K562 (cell line): ENCODE measurements around the gene ERI2. TPM values are rescaled to one million over a fixed set of nuclear protein-coding genes. Genes with fewer than 3 reads are reported as not detected.
A peak's percentile ranks its signal among the peaks of the same experiment; 100 is the strongest.

Experiments used
- CBFB ChIP-seq: sonication (generic); formaldehyde crosslinking; IDR thresholded peaks from 2 replicates; pipeline ENCODE4 v1.4.0; 2020; ENCODE audit warnings: mild to moderate bottlenecking, missing genetic modification reagents
- HDAC8 ChIP-seq: fragments of 450-650 bp; IDR thresholded peaks from 2 replicates; pipeline ENCODE4 v1.6.1; 2016; ENCODE audit warnings: mild to moderate bottlenecking, missing genetic modification characterization, moderate library complexity, missing compliant biosample characterization
- JUN ChIP-seq, 2 experiments: sonication (generic) in 1 of 2; formaldehyde crosslinking in 1 of 2; IDR thresholded peaks; 2 replicates each; pipeline versions ENCODE4 v1.6.1 to v1.8.0; 2012 to 2022; ENCODE audit warnings: borderline replicate concordance in 2 of 2, mild to moderate bottlenecking in 2 of 2, improper control_type of control experiment in 1 of 2, low read depth in 1 of 2, low read length in 1 of 2, missing genetic modification reagents in 1 of 2
- LCOR ChIP-seq: sonication (generic); formaldehyde crosslinking; IDR thresholded peaks from 2 replicates; pipeline ENCODE4 v1.8.0; 2022; ENCODE audit warnings: mild to moderate bottlenecking, missing genetic modification reagents
- MCM7 ChIP-seq, 2 experiments: fragments of 450-650 bp; IDR thresholded peaks; 2 replicates each; pipeline ENCODE4 v1.6.1; 2016 to 2018
- SIX5 ChIP-seq, 2 experiments: IDR thresholded peaks; 2 replicates each; pipeline ENCODE4 v1.6.1; 2011; ENCODE audit warnings: low read length in 2 of 2, borderline replicate concordance in 1 of 2, low read depth in 1 of 2, mild to moderate bottlenecking in 1 of 2, moderate library complexity in 1 of 2; ENCODE audit not compliant: insufficient read depth in 1 of 2
- SRSF3 ChIP-seq: fragments of 200-400 bp; formaldehyde crosslinking; IDR thresholded peaks from 2 replicates; pipeline ENCODE4 v1.6.1; 2016; ENCODE audit warnings: mild to moderate bottlenecking, low read length, moderate library complexity; ENCODE audit not compliant: insufficient read depth
- TARDBP ChIP-seq: fragments of 450-650 bp; IDR thresholded peaks from 2 replicates; pipeline ENCODE4 v1.6.1; 2016
- TBL1XR1 ChIP-seq, 2 experiments: IDR thresholded peaks; 2 replicates each; pipeline ENCODE4 v1.6.1; 2012; ENCODE audit warnings: improper control_type of control experiment in 2 of 2, low read length in 2 of 2, mild to moderate bottlenecking in 1 of 2
- TBP ChIP-seq: optimal IDR thresholded peaks from 2 replicates; pipeline ENCODE3; 2011; ENCODE audit warnings: low read depth, low read length, improper control_type of control experiment
- ZNF696 ChIP-seq: fragments of 250-450 bp; sonication (Bioruptor Pico); conservative IDR thresholded peaks from 2 replicates; pipeline ENCODE4 v1.4.0; 2020; ENCODE audit warnings: mild to moderate bottlenecking, moderate library complexity
- polyA plus RNA-seq, 8 experiments: library from polyadenylated mRNA; depleted of rRNA in 4 of 8; stranded (reverse) in 5 of 8; unstranded in 3 of 8; fragments of >200 nt; fragmentation: Nextera tagmentation in 2 of 8; fragmentation: Illumina TruSeq in 1 of 8; extraction: Ambion mirVana in 2 of 8; extraction: Trizol in 1 of 8; gene quantifications; 2 replicates each; pipeline versions ENCODE4 v1.2.1 to v1.2.3, GENCODE V29; 2011 to 2014; ENCODE audit warnings: inconsistent platforms in 1 of 8, missing spikeins in 1 of 8
- total RNA-seq, 7 experiments: library from RNA; depleted of rRNA in 6 of 7; stranded (reverse); fragments of >200 nt in 6 of 7; fragmentation: Illumina TruSeq in 2 of 7; extraction: Trizol in 2 of 7; gene quantifications; 2 replicates each; pipeline versions ENCODE4 v1.2.1 to v1.2.3, GENCODE V29; 2011 to 2021; ENCODE audit warnings: low replicate concordance in 1 of 7
- TF ChIP-seq, protein P1 (sequence below), 2 experiments: fragments of 450-650 bp; IDR thresholded peaks; 2 replicates each; pipeline ENCODE4 v1.6.1; 2016; ENCODE audit warnings: mild to moderate bottlenecking in 2 of 2, borderline replicate concordance in 1 of 2, low read depth in 1 of 2, moderate library complexity in 1 of 2
- TF ChIP-seq, protein P2 (sequence below): fragments of 450-650 bp; formaldehyde crosslinking; IDR thresholded peaks from 2 replicates; pipeline ENCODE4 v1.4.0; 2020; ENCODE audit warnings: mild to moderate bottlenecking, mixed read lengths
- TF ChIP-seq, protein P3 (sequence below): fragments of 250-450 bp; sonication (Bioruptor Pico); IDR thresholded peaks from 2 replicates; pipeline ENCODE4 v1.4.0; 2020; ENCODE audit warnings: mild to moderate bottlenecking, moderate library complexity

ERI2 gene
- total and polyA plus RNA-seq, 9 of the 15 experiments (the other 6 are each of a cell fraction or from before 2014, with no cell fraction given) = 23.3 to 57.0 (median 48.1) TPM

DNA sequence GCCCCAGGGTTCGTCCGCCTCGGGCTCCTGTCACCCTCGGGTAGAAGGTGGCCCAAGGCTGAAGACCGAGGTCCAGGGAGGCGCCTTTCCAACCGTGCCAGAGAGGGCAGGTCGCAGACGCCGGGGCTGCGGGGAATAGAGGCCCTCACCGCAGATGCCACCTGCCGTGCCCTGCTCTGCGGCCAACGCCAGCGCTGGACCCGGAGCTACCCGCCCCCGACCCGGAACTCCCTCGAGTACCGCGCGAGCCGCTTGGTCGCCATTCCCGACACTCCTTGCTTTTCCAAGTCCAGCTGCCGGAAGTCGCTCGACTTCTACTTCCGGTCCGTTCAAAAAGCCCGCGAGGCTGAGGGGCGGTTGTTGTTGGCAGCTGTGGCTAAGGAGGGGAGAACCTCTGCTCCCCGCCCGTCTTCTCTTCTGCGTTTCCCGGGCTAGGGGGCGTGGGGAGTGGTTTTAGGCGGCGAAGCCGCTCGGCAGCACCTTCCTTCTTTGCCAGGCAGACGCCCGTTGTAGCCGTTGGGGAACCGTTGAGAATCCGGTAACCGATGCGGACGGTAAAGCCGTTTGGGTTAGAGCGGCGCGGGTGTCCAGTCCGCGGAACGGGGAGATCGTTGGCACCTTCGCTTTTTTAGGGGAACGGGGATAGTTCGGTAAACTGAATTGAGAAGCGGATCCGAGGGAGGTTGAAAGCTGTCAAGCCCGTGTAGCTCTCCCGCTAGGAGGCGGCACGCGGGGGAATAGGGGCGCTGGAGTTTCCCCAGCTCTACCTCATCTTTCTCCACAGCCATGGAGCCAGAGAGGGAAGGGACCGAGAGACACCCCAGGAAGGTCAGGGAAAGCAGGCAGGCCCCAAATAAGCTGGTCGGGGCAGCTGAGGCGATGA, at the start of gene ERI2, which contains the start of gene REXO5 (continued):
- TF ChIP-seq JUN (IDR thresholded peaks at IDR 0.05; ENCODE audit: borderline replicate concordance, low read depth, low read length) (no peak), JUN (CRISPR knock-in tag; IDR thresholded peaks at IDR 0.05; ENCODE audit: borderline replicate concordance) (no peak), TARDBP (no peak), LCOR (CRISPR knock-in tag) (peak; percentile 80; the same call in 1 of the 2 replicates), SIX5 (IDR thresholded peaks at IDR 0.05; ENCODE audit: borderline replicate concordance in 1 of 2, insufficient read depth in 1 of 2, low read depth in 1 of 2, low read length in 2 of 2) (no peak), ZNF696 (CRISPR knock-in tag) (no peak), TBP (peak; percentile 90), SRSF3 (no peak), HDAC8 (no peak; the same call in 1 of the 2 replicates), CBFB (CRISPR knock-in tag) (no peak), MCM7 (IDR thresholded peaks at IDR 0.05) (no peak), TBL1XR1 (IDR thresholded peaks at IDR 0.05; ENCODE audit: low read length in 2 of 2) (no peak; a peak in 1 of 4 replicates)
- TF ChIP-seq, protein P1, sequence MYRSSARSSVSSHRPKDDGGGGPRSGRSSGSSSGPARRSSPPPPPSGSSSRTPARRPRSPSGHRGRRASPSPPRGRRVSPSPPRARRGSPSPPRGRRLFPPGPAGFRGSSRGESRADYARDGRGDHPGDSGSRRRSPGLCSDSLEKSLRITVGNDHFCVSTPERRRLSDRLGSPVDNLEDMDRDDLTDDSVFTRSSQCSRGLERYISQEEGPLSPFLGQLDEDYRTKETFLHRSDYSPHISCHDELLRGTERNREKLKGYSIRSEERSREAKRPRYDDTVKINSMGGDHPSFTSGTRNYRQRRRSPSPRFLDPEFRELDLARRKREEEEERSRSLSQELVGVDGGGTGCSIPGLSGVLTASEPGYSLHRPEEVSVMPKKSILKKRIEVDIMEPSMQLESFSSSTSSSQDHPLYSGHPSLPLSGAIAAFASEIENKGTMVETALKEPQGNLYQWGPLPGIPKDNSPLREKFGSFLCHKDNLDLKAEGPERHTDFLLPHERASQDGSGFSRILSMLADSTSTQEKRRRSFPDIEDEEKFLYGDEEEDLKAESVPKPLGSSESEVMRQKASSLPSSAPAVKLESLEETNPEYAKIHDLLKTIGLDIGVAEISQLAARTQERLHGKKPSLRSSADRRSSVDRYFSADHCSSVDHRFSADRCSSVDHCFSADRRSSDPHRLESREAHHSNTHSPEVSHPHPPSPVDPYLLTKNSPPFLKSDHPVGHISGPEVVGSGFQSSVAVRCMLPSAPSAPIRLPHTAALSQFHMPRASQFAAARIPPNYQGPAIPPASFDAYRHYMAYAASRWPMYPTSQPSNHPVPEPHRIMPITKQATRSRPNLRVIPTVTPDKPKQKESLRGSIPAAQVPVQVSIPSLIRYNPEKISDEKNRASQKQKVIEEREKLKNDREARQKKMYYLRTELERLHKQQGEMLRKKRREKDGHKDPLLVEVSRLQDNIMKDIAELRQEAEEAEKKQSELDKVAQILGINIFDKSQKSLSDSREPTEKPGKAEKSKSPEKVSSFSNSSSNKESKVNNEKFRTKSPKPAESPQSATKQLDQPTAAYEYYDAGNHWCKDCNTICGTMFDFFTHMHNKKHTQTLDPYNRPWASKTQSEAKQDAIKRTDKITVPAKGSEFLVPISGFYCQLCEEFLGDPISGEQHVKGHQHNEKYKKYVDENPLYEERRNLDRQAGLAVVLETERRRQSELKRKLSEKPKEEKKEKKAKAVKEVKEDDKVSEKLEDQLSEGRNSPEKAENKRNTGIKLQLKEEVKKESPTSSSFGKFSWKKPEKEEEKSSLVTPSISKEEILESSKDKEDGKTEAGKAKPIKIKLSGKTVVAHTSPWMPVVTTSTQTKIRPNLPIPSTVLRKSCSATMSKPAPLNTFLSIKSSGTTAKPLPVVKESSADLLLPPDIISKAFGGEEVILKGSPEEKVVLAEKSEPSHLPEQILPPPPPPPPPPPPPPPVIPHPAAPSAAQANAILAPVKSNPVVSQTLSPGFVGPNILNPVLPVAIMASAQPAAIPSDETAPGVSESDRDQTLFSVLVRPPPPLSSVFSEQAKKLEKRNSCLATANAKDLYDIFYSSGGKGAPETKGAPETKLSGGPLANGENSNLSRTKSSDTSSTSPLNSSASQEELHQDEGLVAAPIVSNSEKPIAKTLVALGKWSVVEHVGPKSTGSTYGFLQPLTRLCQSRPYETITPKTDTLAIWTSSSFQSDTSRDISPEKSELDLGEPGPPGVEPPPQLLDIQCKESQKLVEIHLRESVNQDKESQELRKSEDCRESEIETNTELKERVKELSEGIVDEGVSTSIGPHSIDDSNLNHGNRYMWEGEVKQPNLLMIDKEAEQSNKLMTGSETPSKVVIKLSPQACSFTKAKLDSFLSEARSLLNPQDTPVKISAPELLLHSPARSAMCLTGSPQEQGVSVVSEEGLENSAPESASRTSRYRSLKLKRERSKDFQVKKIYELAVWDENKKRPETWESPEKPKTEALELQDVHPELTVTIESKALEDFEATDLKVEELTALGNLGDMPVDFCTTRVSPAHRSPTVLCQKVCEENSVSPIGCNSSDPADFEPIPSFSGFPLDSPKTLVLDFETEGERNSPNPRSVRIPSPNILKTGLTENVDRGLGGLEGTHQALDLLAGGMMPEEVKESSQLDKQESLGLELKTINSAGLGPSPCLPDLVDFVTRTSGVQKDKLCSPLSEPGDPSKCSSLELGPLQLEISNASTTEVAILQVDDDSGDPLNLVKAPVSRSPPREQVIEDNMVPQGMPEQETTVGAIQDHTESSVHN (IDR thresholded peaks at IDR 0.05; ENCODE audit: borderline replicate concordance in 1 of 2, low read depth in 1 of 2) = 0 out of 4 replicates have a peak, but pooled peaks of 1 of the 2 experiments have one; percentile 10
- TF ChIP-seq, protein P2, sequence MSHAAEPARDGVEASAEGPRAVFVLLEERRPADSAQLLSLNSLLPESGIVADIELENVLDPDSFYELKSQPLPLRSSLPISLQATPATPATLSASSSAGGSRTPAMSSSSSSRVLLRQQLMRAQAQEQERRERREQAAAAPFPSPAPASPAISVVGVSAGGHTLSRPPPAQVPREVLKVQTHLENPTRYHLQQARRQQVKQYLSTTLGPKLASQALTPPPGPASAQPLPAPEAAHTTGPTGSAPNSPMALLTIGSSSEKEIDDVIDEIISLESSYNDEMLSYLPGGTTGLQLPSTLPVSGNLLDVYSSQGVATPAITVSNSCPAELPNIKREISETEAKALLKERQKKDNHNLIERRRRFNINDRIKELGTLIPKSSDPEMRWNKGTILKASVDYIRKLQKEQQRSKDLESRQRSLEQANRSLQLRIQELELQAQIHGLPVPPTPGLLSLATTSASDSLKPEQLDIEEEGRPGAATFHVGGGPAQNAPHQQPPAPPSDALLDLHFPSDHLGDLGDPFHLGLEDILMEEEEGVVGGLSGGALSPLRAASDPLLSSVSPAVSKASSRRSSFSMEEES = no peak
- TF ChIP-seq, protein P3, sequence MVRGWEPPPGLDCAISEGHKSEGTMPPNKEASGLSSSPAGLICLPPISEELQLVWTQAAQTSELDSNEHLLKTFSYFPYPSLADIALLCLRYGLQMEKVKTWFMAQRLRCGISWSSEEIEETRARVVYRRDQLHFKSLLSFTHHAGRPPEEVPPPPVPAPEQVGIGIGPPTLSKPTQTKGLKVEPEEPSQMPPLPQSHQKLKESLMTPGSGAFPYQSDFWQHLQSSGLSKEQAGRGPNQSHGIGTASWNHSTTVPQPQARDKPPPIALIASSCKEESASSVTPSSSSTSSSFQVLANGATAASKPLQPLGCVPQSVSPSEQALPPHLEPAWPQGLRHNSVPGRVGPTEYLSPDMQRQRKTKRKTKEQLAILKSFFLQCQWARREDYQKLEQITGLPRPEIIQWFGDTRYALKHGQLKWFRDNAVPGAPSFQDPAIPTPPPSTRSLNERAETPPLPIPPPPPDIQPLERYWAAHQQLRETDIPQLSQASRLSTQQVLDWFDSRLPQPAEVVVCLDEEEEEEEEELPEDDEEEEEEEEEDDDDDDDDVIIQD (CRISPR knock-in tag) = no peak
